GM18951 (cell line): ENCODE results near the gene EPS8.

Experiments
- POLR2A ChIP-seq: IDR thresholded peaks from 4 replicates; pipeline ENCODE4 v1.6.1; 2011; ENCODE audit warnings: mild to moderate bottlenecking; ENCODE audit not compliant: insufficient read length, insufficient read depth; ENCODE audit errors: extremely low read depth
- in situ Hi-C: fragments of 300-500 bp; cut with MboI; formaldehyde crosslinking; loops from one replicate; pipeline ENCODE4 v1.12.0; 2022; ENCODE audit warnings: low sequenced_read_pairs, mixed read lengths, inconsistent platforms; ENCODE audit not compliant: unreplicated experiment

EPS8 gene

DNA sequence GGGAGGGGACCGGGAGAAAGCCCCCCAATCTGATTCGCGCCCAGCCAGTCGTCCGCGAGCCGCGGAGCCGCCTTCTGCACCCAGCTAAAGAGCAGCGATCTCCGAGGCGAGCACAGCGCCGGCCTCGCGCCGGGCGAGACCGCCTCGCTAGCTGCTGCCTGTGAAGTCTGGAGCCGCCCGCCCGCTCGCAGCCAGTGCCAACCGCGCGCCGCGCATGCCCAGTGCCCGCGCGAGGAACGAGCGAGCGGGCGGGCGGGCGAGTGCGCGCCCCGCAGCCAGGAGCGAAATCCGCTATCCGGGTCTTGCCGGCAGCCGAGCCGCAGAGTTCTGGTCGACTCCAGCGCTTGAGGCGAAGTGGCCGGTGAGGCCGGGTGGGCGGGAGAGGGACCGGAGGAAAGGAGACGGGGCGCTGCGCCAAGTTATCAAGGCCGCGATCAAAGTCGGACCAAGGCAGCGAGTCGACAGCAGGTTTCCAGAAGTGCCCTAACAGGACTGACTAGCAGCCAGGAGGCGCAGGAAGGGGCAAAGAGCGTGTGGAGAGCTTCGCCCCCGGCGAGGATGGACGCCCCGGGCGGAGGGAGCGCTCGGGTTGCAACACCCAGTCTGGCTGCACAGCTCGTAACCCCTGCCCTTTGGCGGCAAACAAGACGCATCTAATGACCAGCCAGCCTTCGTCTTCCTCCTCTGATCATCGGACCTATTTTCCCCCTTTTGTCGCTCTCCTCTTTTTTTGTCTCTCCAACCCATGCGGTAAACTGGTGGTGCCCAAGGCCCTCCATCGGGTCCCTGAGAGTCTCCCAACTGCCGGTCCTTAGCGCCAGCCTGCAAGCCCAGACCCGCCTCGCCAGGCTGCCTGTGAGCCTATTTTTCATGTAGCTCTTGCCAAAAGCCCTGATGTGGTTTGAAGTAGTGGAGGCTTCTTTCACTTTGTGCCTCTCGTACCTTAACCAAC is at the start of gene EPS8:
TSS of gene EPS8 (minus strand) at position 169 of the 952 bp plus-strand sequence. CDS start 106,437 bp downstream, outside the sequence.
- in situ Hi-C loops: no loop called here
- peak; percentile 89 for TF ChIP-seq POLR2A

DNA sequence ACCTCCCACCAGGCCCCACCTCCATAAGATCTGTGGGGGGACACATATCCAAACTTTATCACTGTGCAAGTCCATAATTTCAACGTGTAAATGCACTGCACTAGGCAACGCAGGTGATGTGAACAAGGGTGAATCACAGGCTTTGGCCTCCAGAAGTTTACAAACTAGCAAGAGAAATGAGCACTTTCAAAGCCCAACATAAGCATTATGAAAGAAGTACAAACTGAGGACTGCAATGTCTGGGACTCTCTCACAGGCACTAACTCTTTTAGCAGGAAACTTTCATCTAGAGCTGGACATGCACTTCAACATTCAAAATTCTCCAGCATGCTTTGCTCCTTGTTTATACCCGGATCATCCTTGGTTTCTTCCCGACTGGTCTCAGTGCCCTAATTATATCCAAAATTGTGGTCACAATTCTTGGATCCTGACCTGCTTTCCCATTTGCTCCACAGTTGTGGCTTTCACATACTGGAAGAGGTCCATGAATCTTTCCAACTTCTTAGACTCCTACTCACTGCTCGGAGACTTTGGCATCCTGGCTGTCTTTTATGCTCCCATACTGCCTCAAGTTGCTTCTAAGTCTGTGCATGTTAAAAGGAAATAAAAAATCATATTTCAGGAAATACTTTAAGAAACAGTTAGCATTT is 48.1 kb upstream of the EPS8 start:
- in situ Hi-C loops: loop anchor here (25.0 kb wide), 1 partner anchor 550 kb away; no protein-coding TSS in a partner anchor
- no peak for TF ChIP-seq POLR2A

DNA sequence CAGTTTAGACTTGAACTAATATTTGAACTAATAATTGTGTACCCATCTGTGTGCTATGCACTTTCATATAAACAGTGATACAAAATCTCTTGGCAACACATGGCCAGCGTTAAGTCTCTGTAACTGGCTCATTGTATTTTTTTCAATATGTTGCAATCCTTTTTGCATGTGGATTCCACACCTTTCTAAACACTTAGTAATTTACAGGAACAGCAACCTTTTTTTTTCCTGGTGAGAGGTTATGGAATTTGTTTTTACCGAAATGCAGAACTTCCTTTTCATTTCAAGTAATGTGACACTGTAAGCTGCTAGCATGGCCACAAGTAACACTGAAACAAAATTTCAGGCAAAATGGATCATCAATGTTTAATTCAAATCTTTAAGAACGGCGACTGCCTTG is 45.4 kb upstream of the EPS8 start:
- TF ChIP-seq POLR2A: no peak
- in situ Hi-C loops: loop anchor here (25.0 kb wide), 1 partner anchor 547 kb away; no protein-coding TSS in a partner anchor

DNA sequence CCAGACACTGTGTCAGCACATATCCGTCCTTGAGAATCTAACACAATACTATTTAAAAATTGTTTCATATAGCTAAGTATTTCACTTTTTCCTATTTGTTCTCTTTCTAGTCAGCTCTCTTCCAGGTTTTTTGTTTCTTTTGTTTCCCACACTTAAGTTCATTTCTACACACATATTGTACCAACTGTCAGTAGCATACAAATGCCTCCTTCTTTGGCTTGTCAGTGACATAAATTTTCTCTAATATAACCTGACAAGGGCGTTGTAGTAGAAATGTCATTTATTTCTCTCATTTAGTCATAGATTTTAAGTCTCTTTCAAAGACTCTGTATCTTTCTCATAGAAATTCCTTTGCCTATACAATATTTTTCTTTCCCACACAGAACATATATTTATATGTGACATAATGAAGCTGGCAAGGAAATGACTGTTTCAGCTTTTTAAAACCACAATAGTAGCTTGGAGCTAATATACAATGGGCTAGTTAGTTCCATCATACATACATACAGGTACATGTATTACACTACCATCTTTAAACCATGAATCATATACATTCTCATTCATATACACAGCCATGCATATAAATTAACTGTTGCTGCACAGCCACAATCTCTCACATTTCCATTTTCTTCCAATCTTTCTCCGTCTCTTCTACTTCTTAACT is 42.3 kb upstream of the EPS8 start:
- in situ Hi-C loops: loop anchor here (25.0 kb wide), 1 partner anchor 544 kb away; no protein-coding TSS in a partner anchor
- no peak for TF ChIP-seq POLR2A

DNA sequence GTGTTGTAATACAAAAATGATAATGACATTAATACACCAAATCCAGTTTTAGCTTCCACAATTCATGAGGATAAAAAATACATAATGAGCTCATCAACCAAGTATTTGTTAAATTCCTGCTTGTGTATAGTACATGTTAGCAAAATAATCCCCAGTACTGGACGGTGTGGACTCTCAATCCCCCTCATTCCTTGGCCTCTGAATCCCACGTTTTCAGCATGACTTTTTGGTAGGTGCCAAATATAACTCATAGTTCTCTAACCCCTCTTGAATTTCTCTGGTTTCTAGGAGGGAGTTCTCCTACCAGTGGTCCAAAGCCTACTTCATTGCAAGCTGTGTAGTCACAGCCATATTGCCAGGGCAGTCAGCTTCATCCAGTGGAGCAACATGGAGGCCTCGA is 41.4 kb upstream of the EPS8 start:
- in situ Hi-C loops: loop anchor here (25.0 kb wide), 1 partner anchor 543 kb away; no protein-coding TSS in a partner anchor

DNA sequence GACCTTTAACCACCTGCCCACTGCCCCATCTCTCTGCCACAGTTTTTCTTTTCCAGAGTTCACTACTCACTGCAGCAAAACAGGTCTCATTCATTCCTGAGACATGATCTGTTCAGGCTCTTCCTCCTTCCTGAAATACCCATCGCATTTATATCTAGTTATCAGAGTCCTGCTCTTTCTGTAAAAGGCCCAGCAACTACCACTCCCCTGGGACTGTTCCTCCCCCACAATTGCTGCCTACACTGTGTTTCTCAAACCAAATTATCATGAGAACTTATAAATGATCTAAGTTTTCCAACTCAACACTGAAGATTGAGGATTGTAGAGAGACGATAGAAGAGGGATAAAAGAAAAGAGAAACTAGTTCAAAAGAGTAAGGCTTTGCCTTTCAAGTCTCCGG is 40.8 kb upstream of the EPS8 start:
- in situ Hi-C loops: loop anchor here (25.0 kb wide), 1 partner anchor 543 kb away; no protein-coding TSS in a partner anchor
- TF ChIP-seq POLR2A: no peak

More for the DNA sequence above, 41.4 kb upstream of the EPS8 start:
- TF ChIP-seq POLR2A: no peak

DNA sequence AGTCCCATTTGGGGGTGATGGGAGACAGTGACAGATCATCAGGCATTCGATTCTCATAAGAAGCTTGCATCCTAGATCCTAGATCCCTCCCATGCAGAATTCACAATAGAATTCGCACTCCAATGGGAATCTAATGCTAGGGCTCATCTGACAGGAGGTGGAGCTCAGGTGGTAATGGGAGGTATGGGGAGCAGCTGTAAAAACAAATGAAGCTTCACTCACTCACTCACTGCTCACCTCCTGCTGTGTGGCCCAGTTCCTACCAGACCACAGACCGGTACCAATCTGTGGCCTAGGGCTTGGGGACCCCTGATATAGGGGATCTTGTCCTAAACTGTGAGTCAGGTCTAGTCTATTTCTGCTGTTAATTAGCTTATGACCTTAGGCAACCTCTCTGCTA is 40.1 kb upstream of the EPS8 start:
- TF ChIP-seq POLR2A: no peak
- in situ Hi-C loops: loop anchor here (25.0 kb wide), 1 partner anchor 542 kb away; no protein-coding TSS in a partner anchor

DNA sequence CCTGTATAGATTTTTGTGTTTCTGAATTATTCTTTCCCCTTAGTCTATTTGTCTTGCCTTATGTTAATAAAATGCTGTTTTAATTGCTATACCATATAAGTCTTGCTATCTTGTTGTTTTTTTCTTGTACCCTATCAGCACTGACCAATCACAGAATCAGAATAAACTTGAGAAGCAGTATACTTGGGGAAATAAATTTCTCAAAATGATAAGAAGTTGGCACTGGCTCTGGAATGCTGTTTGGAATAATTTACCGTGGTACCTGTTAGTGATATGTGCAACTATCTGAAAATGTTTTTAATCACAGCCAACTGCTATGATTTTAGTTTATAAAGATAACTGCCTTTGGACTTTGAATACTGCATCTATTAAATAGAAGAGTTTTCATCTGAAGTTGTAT is 37.9 kb upstream of the EPS8 start:
- in situ Hi-C loops: loop anchor here (25.0 kb wide), 1 partner anchor 540 kb away; no protein-coding TSS in a partner anchor
- TF ChIP-seq POLR2A: no peak

DNA sequence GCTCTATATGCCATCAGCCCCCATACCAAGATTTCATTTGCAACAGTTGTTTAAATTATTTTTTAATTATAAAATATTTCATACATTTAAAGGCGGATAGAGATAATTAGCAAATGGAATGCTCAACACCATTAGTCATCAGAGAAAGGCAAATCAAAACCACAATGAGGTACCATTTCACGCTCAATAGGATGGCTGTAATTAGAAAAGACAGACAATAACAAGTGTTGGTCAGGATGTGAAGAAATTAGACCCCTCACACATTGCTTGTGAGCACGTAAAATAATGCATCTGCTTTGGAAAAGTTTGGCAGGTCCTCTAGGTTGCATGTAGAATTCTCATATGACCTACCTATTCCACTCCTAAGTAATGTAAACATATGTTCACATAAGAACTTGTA is 35.3 kb upstream of the EPS8 start:
- TF ChIP-seq POLR2A: no peak

DNA sequence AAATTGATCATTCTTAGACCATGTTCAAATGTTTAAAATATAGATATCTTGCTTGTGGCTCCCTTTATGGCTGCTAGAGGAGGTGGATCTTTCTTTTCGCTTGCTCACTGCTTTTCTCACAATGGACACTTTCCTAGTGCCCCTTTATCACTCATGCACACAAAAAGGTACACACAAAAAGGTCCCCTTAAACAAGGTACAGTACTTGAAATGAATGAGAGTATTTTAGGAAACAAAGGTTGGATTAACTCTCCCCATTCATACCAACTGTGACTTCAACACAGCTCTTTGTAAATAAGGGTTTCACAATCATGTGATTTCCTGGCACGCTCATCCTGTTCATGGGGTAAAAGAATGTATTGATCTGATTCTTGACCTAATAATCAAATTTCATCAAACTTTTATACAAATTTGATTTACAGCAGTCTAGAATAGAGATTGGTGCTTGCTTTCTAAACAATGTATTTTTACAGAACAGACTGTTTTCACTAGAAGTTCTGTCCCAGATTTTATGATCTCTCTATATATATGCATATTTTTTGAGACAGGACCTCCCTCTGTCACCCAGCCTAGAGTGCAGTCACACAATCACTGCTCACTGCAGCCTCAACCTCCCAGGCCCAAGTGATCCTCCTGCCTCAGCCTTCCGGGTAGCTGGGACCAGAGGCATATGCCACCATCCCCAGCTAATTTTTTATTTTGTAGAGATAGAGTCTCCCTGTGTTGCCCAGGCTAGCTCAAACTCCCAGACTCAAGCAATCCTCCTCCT is 34.4 kb upstream of the EPS8 start:
- no peak for TF ChIP-seq POLR2A
- in situ Hi-C loops: no loop called here

More for the DNA sequence above, 35.3 kb upstream of the EPS8 start:
- in situ Hi-C loops: no loop called here

DNA sequence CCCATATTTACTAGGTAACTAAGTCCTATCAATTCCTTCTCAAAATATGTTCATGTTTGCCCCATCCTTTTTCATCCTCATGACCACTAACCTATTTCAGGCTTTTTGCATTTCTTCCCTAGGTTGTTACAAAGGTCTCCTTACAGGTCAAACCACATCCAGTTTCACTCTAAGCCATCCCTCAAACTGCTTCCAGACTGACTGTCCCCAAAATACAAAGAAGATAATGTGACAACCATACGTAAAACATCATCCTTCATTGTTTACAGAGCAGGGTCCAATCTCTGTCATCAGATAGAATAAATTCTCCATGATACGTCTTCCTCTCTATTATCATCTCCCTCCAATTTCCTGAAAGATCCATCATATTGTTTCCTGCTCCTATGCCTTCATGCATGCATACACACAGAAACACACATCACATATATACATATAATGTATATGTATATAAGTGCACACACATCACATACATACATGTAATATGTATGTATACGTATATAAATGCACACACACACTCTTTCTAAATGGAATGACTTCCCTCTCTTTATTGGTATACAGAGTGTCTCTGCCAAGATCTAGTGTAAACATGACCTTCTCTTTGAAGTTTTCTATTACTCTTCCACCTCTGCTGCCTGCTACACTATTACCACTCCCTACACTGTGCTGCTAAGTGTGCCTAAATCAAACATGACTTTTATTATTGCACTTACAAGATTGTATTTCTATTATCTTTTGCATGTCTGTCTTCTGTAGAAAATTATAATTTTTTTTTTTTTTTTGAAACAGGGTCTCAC is 30.7 kb upstream of the EPS8 start:
- no peak for TF ChIP-seq POLR2A
- in situ Hi-C loops: no loop called here
